HG03175 (cell line): ENCODE measurements around the gene POU4F3.

Source experiments
- ATAC-seq: cut with Tn5 transposase; IDR thresholded peaks from one replicate; pipeline ENCODE4 v1.9.1; 2021; ENCODE audit warnings: mild to moderate bottlenecking, moderate library complexity; ENCODE audit not compliant: unreplicated experiment

Gene POU4F3

DNA sequence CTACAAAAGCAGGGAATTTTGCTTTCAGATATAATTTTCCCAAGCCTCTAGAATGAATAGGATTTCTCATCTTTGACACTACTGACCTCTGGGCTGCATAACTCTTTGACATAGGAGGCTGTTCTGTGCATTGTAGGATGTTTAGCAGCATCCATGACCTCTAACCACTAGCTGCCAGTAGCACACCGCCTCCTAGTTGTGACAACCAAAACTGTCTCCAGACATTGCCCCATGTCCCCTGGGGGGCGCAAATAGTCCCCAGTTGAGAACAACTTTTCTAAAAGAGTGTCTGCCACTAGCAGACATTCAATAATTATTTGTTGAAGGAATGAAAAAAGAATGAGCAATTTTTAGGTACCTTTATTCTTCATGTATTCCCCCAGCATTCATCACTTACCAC is 51.8 kb downstream of the POU4F3 start:
- ATAC-seq: no peak
